Hepatocyte (in vitro differentiated cells): ENCODE measurements around the gene RAD9A. TPM values are rescaled to one million over a fixed set of nuclear protein-coding genes. Genes with fewer than 3 reads are reported as not detected.

Experiments
- DNase-seq: peaks from one replicate; pipeline ENCODE4 v3.0.0-alpha.2; 2016; ENCODE audit warnings: low spot score
- H2AFZ ChIP-seq: fragments of 200-600 bp; sonication (generic); 2 replicates; pipeline ENCODE4 v1.6.0; 2016; ENCODE audit warnings: antibody characterized with exemption, mild to moderate bottlenecking
- H3K27ac ChIP-seq: fragments of 200-600 bp; sonication (generic); 2 replicates; pipeline ENCODE4 v1.5.1; 2016; ENCODE audit warnings: mild to moderate bottlenecking
- H3K27me3 ChIP-seq: fragments of 200-600 bp; sonication (generic); 2 replicates; pipeline ENCODE4 v1.6.1; 2016
- H3K36me3 ChIP-seq: fragments of 200-600 bp; sonication (generic); replicated peaks from 2 replicates; pipeline ENCODE4 v1.5.1; 2016; ENCODE audit warnings: low read depth; ENCODE audit not compliant: insufficient read depth
- H3K4me1 ChIP-seq: fragments of 200-600 bp; sonication (generic); 2 replicates; pipeline ENCODE4 v1.5.1; 2016; ENCODE audit warnings: mild to moderate bottlenecking, moderate library complexity; ENCODE audit not compliant: insufficient read depth
- H3K4me2 ChIP-seq: fragments of 200-600 bp; sonication (generic); 2 replicates; pipeline ENCODE4 v1.6.0; 2016
- H3K4me3 ChIP-seq: fragments of 200-600 bp; sonication (generic); 2 replicates; pipeline ENCODE4 v1.5.1; 2016; ENCODE audit warnings: mild to moderate bottlenecking
- H3K79me2 ChIP-seq: fragments of 200-600 bp; sonication (generic); 2 replicates; pipeline ENCODE4 v1.6.0; 2017; ENCODE audit warnings: mild to moderate bottlenecking
- H3K9me2 ChIP-seq: fragments of 200-600 bp; sonication (generic); replicated peaks from 2 replicates; pipeline ENCODE4 v1.6.0; 2017; ENCODE audit warnings: mild to moderate bottlenecking; ENCODE audit not compliant: insufficient read depth
- H3K9me3 ChIP-seq: fragments of 200-600 bp; sonication (generic); 2 replicates; pipeline ENCODE4 v1.5.1; 2016; ENCODE audit warnings: low read depth, mild to moderate bottlenecking
- H4K20me1 ChIP-seq: fragments of 200-600 bp; sonication (generic); 2 replicates; pipeline ENCODE4 v1.6.0; 2016; ENCODE audit warnings: mild to moderate bottlenecking; ENCODE audit not compliant: insufficient read depth, poor library complexity, severe bottlenecking
- EZH2 ChIP-seq: fragments of 200-600 bp; sonication (generic); IDR thresholded peaks from 2 replicates; pipeline ENCODE4 v1.6.1; 2016; ENCODE audit warnings: antibody characterized with exemption, mild to moderate bottlenecking, borderline replicate concordance
- EZH2phosphoT487 ChIP-seq: fragments of 200-600 bp; sonication (generic); IDR thresholded peaks from one replicate; pipeline ENCODE4 v1.6.1; 2018; ENCODE audit warnings: antibody characterized with exemption, mild to moderate bottlenecking, low read depth, moderate library complexity; ENCODE audit not compliant: unreplicated experiment, severe bottlenecking
- WGBS: methylation state at CpG from one replicate; pipeline ENCODE4 v1.1.6; 2016; ENCODE audit warnings: low lambda C conversion rate; ENCODE audit errors: missing lambda C conversion rate; 5-methylcytosine and 5-hydroxymethylcytosine counted together
- polyA plus RNA-seq: library from polyadenylated mRNA; unstranded; fragments of >200 nt; fragmentation: Nextera tagmentation; extraction: Ambion mirVana; gene quantifications from 2 replicates; pipeline ENCODE4 v1.2.1, GENCODE V29; 2016
- total RNA-seq: library from RNA; depleted of rRNA; stranded (reverse); fragments of >200 nt; gene quantifications from 2 replicates; pipeline ENCODE4 v1.2.3, GENCODE V29; 2014
- TF ChIP-seq, protein P1 (sequence below): fragments of 200-600 bp; sonication (generic); IDR thresholded peaks from 2 replicates; pipeline ENCODE4 v1.5.1; 2016; ENCODE audit warnings: antibody characterized with exemption, mild to moderate bottlenecking; ENCODE audit not compliant: poor library complexity

RAD9A gene
- total and polyA plus RNA-seq, 2 experiments from 2014 or later, result 20.2 to 24.0 TPM

DNA sequence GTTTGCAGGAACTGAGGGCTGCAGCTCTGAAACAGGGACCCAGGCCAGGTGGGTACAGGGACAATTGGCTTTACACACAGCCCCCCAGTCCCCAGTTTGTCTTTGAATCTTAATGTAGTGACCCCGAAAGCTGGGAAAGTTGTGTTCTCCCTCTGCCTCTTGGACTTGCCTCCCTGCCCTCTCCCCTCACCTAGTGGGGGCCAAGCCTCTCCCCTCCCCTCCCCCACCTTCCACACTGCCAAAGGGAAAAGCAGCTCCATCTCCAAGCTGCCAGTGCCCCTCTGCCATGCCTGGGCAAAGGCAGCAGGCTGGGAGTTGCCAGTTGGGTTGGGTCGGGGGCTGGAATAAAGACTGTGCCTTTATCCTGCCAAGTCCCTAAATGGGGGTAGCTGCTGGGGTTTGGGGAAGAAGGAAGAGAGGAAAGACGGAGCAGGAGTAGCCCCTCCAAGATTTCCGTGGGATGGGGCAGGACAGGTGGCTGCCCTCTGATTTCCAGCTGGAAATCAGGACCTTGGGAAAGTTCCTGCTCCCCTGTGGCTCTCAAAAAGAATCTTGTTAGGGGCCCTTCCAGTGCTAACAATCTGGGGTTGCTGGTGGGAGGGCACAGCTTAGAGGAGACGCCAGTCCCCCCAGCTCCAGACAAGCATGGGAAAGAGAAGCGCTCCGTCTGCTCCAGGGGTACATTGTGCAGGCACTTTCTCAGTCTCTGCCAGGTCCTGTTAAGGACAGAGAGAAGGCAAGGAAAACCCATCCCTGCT, 15.5 kb upstream of the RAD9A start:
- H3K9me3 ChIP-seq, result no peaks in the 10 kb centered on the region
- peak overlapping the region; percentile 91 for H3K4me2 ChIP-seq
- peak overlapping the region; percentile 99 for H3K27ac ChIP-seq
- H3K4me3 ChIP-seq, result no peak overlapping the region
- H3K9me2 ChIP-seq, result no peaks in the 10 kb centered on the region
- H3K4me1 ChIP-seq, result peaks cover 46% of the 10 kb centered on the region
- TF ChIP-seq EZH2phosphoT487, result no peak
- TF ChIP-seq, protein P1, sequence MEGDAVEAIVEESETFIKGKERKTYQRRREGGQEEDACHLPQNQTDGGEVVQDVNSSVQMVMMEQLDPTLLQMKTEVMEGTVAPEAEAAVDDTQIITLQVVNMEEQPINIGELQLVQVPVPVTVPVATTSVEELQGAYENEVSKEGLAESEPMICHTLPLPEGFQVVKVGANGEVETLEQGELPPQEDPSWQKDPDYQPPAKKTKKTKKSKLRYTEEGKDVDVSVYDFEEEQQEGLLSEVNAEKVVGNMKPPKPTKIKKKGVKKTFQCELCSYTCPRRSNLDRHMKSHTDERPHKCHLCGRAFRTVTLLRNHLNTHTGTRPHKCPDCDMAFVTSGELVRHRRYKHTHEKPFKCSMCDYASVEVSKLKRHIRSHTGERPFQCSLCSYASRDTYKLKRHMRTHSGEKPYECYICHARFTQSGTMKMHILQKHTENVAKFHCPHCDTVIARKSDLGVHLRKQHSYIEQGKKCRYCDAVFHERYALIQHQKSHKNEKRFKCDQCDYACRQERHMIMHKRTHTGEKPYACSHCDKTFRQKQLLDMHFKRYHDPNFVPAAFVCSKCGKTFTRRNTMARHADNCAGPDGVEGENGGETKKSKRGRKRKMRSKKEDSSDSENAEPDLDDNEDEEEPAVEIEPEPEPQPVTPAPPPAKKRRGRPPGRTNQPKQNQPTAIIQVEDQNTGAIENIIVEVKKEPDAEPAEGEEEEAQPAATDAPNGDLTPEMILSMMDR, result no peak
- no peak for TF ChIP-seq EZH2
- no peak for DNase-seq
- H3K79me2 ChIP-seq, result peaks cover 13% of the 10 kb centered on the region
- no peak overlapping the region for H2AFZ ChIP-seq
- H4K20me1 ChIP-seq, result no peaks in the 10 kb centered on the region
- H3K27me3 ChIP-seq, result no peaks in the 10 kb centered on the region
- WGBS, result 60% methylated on average over 7 of the region's 7 CpGs
- H3K36me3 ChIP-seq, result no peaks in the 10 kb centered on the region

DNA sequence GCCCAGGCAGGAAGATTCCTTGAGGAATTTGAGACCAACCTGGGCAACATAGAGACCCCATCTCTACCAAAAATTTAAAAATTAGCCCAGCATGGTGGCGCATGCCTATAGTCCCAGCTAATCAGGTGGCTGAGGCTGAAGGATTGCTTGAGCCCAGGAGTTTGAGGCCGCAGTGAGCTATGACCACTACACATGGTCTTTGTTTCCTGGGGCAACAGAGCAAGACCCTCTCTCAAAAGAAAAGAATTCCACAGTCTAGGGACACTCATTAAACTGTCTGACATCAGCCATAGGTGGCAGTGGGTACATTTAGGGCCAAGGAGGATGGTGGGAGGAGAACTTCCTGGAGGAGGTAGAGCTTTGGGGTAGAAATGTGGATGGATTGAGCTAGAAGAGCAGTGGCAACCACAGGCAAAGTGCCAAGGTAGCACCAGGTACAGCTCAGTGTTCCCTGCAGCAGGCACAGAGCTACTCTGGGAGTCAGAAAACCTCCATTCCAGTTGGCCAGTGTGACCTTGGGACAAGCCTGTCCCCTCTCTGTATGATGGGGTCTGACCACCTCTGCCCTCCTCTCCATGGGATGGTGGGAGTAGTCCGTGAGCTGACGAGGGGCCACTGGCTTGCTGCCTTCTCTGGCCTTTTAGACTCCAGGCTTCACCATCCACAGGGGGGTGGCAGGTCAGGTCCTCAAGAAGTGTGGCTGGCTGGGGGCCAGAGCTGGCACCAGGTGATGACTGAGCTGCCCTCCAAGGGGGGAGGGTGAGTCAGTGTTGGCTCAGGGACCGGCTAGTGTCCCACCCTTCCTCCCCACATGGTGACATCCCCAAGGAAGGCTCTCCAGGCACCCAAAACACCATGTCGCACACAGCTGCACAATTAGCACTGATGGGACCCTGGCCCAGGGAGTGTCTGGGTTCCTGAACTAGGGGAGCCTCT, 14.6 kb upstream of the RAD9A start:
- H3K27me3 ChIP-seq, result no peaks in the 10 kb centered on the region
- WGBS, result 87% methylated on average over 6 of the region's 6 CpGs
- no peak overlapping the region for H3K4me3 ChIP-seq
- H3K9me3 ChIP-seq, result no peaks in the 10 kb centered on the region
- no peaks in the 10 kb centered on the region for H3K36me3 ChIP-seq
- no peak overlapping the region for H2AFZ ChIP-seq
- no peak for TF ChIP-seq EZH2phosphoT487
- TF ChIP-seq EZH2, result no peak
- TF ChIP-seq, protein P1, result no peak
- H3K4me1 ChIP-seq, result peaks cover 37% of the 10 kb centered on the region
- H3K27ac ChIP-seq, result peak overlapping the region; percentile 99
- peak overlapping the region; percentile 91 for H3K4me2 ChIP-seq
- no peaks in the 10 kb centered on the region for H3K9me2 ChIP-seq
- DNase-seq, result no peak
- peaks cover 6% of the 10 kb centered on the region for H3K79me2 ChIP-seq
- H4K20me1 ChIP-seq, result no peaks in the 10 kb centered on the region

DNA sequence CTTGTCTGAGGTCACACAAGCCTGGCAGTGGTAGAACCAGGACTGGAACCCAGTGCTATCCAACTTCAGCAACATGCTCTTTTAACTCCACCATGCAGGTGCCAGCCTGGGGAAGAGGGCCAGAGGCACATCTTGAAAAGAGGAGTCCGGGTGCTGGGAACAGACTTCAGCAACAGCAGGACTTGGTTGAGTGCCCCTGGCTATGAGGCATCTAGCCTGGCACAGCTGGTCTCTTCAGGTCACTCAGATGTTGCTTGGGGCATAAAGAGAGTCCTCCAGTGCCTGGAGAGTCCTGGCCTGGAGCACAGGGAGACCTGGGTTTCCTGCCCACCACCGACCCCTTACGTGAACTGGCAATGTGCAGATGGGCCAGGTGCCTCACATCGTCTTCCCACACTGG, 13.2 kb upstream of the RAD9A start:
- DNase-seq, result no peak
- H3K4me2 ChIP-seq, result no peak overlapping the region
- 84% methylated on average over 4 of the region's 4 CpGs for WGBS

More for the DNA sequence above, 13.2 kb upstream of the RAD9A start:
- no peaks in the 10 kb centered on the region for H3K9me3 ChIP-seq
- TF ChIP-seq EZH2 (no peak), EZH2phosphoT487 (no peak)
- TF ChIP-seq, protein P1, result no peak
- peaks cover 34% of the 10 kb centered on the region for H3K4me1 ChIP-seq
- H3K36me3 ChIP-seq, result no peaks in the 10 kb centered on the region
- peaks cover under 1% of the 10 kb centered on the region for H3K79me2 ChIP-seq
- no peak overlapping the region for H3K4me3 ChIP-seq
- H3K27ac ChIP-seq, result no peak overlapping the region
- no peaks in the 10 kb centered on the region for H3K9me2 ChIP-seq
- no peak overlapping the region for H2AFZ ChIP-seq
- H4K20me1 ChIP-seq, result no peaks in the 10 kb centered on the region
- H3K27me3 ChIP-seq, result no peaks in the 10 kb centered on the region
